ENCODE data around the gene LRRC17.

LRRC17 gene

GRCh38 chr7:102992509-102992937 is 79.7 kb downstream of the LRRC17 start:
- H3K36me3 ChIP-seq (ENCODE audit: control insufficient read depth, insufficient read depth, low read length), result no peaks in the 10 kb centered on the region
- no peaks in the 10 kb centered on the region for H3K79me2 ChIP-seq
- no peak overlapping the region for H3K27ac ChIP-seq
- H2AFZ ChIP-seq, result no peak overlapping the region
- no peak overlapping the region for H3K4me2 ChIP-seq (ENCODE audit: low read length)
- no peak overlapping the region for H3K4me3 ChIP-seq (ENCODE audit: low read depth, low read length)
- TF ChIP-seq CTCF (IDR thresholded peaks at IDR 0.05), result no peak
- no peak overlapping the region for H3K9ac ChIP-seq
- peaks cover 4% of the 10 kb centered on the region for H3K4me1 ChIP-seq
- H3K27me3 ChIP-seq (ENCODE audit: control insufficient read depth, insufficient read depth, low read length), result no peaks in the 10 kb centered on the region
- no peaks in the 10 kb centered on the region for H3K9me3 ChIP-seq (ENCODE audit: control insufficient read depth, low read length)

GRCh38 chr7:102992938-102993717 is 80.3 kb downstream of the LRRC17 start:
- TF ChIP-seq CTCF (IDR thresholded peaks at IDR 0.05), result no peak
- H3K9ac ChIP-seq, result no peak overlapping the region
- H3K4me1 ChIP-seq, result peaks cover 4% of the 10 kb centered on the region
- no peak overlapping the region for H3K27ac ChIP-seq
- H3K27me3 ChIP-seq (ENCODE audit: control insufficient read depth, insufficient read depth, low read length), result no peaks in the 10 kb centered on the region
- no peaks in the 10 kb centered on the region for H3K79me2 ChIP-seq
- no peak overlapping the region for H3K4me2 ChIP-seq (ENCODE audit: low read length)
- H3K9me3 ChIP-seq (ENCODE audit: control insufficient read depth, low read length), result no peaks in the 10 kb centered on the region
- H3K36me3 ChIP-seq (ENCODE audit: control insufficient read depth, insufficient read depth, low read length), result no peaks in the 10 kb centered on the region
- H2AFZ ChIP-seq, result no peak overlapping the region
- H3K4me3 ChIP-seq (ENCODE audit: low read depth, low read length), result no peak overlapping the region

- TF ChIP-seq CTCF (IDR thresholded peaks at IDR 0.05), result no peak
- no peaks in the 10 kb centered on the region for H3K79me2 ChIP-seq
- H3K4me1 ChIP-seq, result peaks cover 4% of the 10 kb centered on the region
- no peak overlapping the region for H3K27ac ChIP-seq
- H2AFZ ChIP-seq, result no peak overlapping the region
- no peak overlapping the region for H3K4me2 ChIP-seq (ENCODE audit: low read length)
- no peaks in the 10 kb centered on the region for H3K9me3 ChIP-seq (ENCODE audit: control insufficient read depth, low read length)
- no peak overlapping the region for H3K9ac ChIP-seq
- no peaks in the 10 kb centered on the region for H3K36me3 ChIP-seq (ENCODE audit: control insufficient read depth, insufficient read depth, low read length)
- no peak overlapping the region for H3K4me3 ChIP-seq (ENCODE audit: low read depth, low read length)
- H3K27me3 ChIP-seq (ENCODE audit: control insufficient read depth, insufficient read depth, low read length), result no peaks in the 10 kb centered on the region
Observed at GRCh38 chr7:102993718-102994029, 80.9 kb downstream of the LRRC17 start.

- Histone ChIP-seq H3K4me3 (ENCODE audit: low read depth, low read length) (no peak overlapping the region), H3K27me3 (ENCODE audit: control insufficient read depth, insufficient read depth, low read length) (no peaks in the 10 kb centered on the region), H3K36me3 (ENCODE audit: control insufficient read depth, insufficient read depth, low read length) (no peaks in the 10 kb centered on the region), H3K9me3 (ENCODE audit: control insufficient read depth, low read length) (no peaks in the 10 kb centered on the region), H3K4me1 (peaks cover 4% of the 10 kb centered on the region), H3K4me2 (ENCODE audit: low read length) (no peak overlapping the region), H3K79me2 (no peaks in the 10 kb centered on the region), H2AFZ (no peak overlapping the region), H3K27ac (no peak overlapping the region), H3K9ac (no peak overlapping the region)
- TF ChIP-seq CTCF (IDR thresholded peaks at IDR 0.05), result no peak
Observed at GRCh38 chr7:102994567-102994966, 81.8 kb downstream of the LRRC17 start.
